PC-3 (cell line): ENCODE measurements around the gene GNB1. TPM values are rescaled to one million over a fixed set of nuclear protein-coding genes. Genes with fewer than 3 reads are reported as not detected.

Experiments used
- ATAC-seq: fragments of 200-7000 bp; cut with Tn5 transposase; 2 replicates; pipeline ENCODE4 v1.9.1; 2020; ENCODE audit warnings: mild to moderate bottlenecking, moderate library complexity
- BruUV-seq: library from RNA; stranded (reverse); fragments of 400-500 nt; replicated peaks from 2 replicates; lab custom pipeline; 2021; lab: Mats Ljungman, UMichigan
- CTCF ChIA-PET: fragments of 300-600 bp; sonication (Branson Sonifier 250); formaldehyde crosslinking; loops from one replicate; lab custom pipeline; 2022; ENCODE audit warnings: antibody characterized with exemption; lab: Charles Lee
- POLR2A ChIA-PET: fragments of 300-600 bp; sonication (Branson Sonifier 250); formaldehyde crosslinking; loops from one replicate; lab custom pipeline; 2022; ENCODE audit warnings: antibody characterized with exemption; ENCODE audit not compliant: unreplicated experiment; lab: Charles Lee
- DNase-seq: peaks from one replicate; pipeline ENCODE4 v3.0.0-alpha.2; 2015
- H2AFZ ChIP-seq: fragments of 300-600 bp; sonication (generic); 2 replicates; pipeline ENCODE4 v1.6.0; 2016; ENCODE audit warnings: antibody characterized with exemption, low read length
- H3F3A ChIP-seq: fragments of 300-600 bp; sonication (generic); one replicate; pipeline ENCODE4 v1.6.0; 2017; ENCODE audit warnings: antibody characterized with exemption, low read length, control low read depth, mild to moderate bottlenecking; ENCODE audit not compliant: unreplicated experiment
- H3K27ac ChIP-seq: fragments of 300-600 bp; sonication (generic); 2 replicates; pipeline ENCODE4 v1.5.1; 2016; ENCODE audit warnings: mild to moderate bottlenecking, low read length
- H3K27me3 ChIP-seq: fragments of 300-600 bp; sonication (generic); 2 replicates; pipeline ENCODE4 v1.6.1; 2016; ENCODE audit warnings: low read length, mixed read lengths
- H3K36me3 ChIP-seq: fragments of 300-600 bp; sonication (generic); 2 replicates; pipeline ENCODE4 v1.6.1; 2016; ENCODE audit warnings: low read depth, mixed run types, low read length, mixed read lengths
- H3K4me1 ChIP-seq: fragments of 300-600 bp; sonication (generic); 2 replicates; pipeline ENCODE4 v1.5.1; 2016; ENCODE audit warnings: low read length; ENCODE audit not compliant: insufficient read depth
- H3K4me2 ChIP-seq: fragments of 300-600 bp; sonication (generic); 2 replicates; pipeline ENCODE4 v1.6.0; 2016; ENCODE audit warnings: low read length
- H3K4me3 ChIP-seq: fragments of 300-600 bp; sonication (generic); 2 replicates; pipeline ENCODE4 v1.5.1; 2016; ENCODE audit warnings: mild to moderate bottlenecking, low read length, mixed read lengths
- H3K79me2 ChIP-seq: fragments of 300-600 bp; sonication (generic); 2 replicates; pipeline ENCODE4 v1.6.1; 2017; ENCODE audit warnings: low read length, mixed read lengths
- H3K9ac ChIP-seq: fragments of 300-600 bp; sonication (generic); 2 replicates; pipeline ENCODE4 v1.6.0; 2016; ENCODE audit warnings: mild to moderate bottlenecking, low read length
- H3K9me2 ChIP-seq: fragments of 300-600 bp; sonication (generic); replicated peaks from 2 replicates; pipeline ENCODE4 v1.6.1; 2016; ENCODE audit warnings: mixed run types, low read length, mixed read lengths
- H3K9me3 ChIP-seq: fragments of 300-600 bp; sonication (generic); 2 replicates; pipeline ENCODE4 v1.6.1; 2016; ENCODE audit warnings: low read length, mixed read lengths
- H4K20me1 ChIP-seq: fragments of 300-600 bp; sonication (generic); 2 replicates; pipeline ENCODE4 v1.6.1; 2016; ENCODE audit warnings: low read length, mixed read lengths
- EZH2 ChIP-seq: fragments of 300-600 bp; sonication (generic); IDR thresholded peaks from one replicate; pipeline ENCODE4 v1.6.1; 2017; ENCODE audit warnings: antibody characterized with exemption, mild to moderate bottlenecking, low read length; ENCODE audit not compliant: unreplicated experiment
- EZH2phosphoT487 ChIP-seq: fragments of 300-600 bp; sonication (generic); IDR thresholded peaks from 2 replicates; pipeline ENCODE4 v1.6.1; 2018; ENCODE audit warnings: mild to moderate bottlenecking, antibody characterized with exemption, low read length, borderline replicate concordance
- intact Hi-C: fragments of 100-400 bp; cut with micrococcal nuclease; formaldehyde crosslinking; loops from 2 replicates; pipeline ENCODE4 v1.9.0; 2023
- total RNA-seq: library from RNA; depleted of rRNA; stranded (reverse); fragments of >200 nt; gene quantifications from 2 replicates; pipeline ENCODE4 v1.2.3, GENCODE V29; 2014
- TF ChIP-seq, protein P1 (sequence below): fragments of 300-600 bp; sonication (generic); conservative IDR thresholded peaks from 2 replicates; pipeline ENCODE4 v1.5.1; 2017; ENCODE audit warnings: antibody characterized with exemption, low read depth, mild to moderate bottlenecking, low read length

Gene GNB1
- total RNA-seq, 1 experiment from 2014 or later: 125 TPM

DNA sequence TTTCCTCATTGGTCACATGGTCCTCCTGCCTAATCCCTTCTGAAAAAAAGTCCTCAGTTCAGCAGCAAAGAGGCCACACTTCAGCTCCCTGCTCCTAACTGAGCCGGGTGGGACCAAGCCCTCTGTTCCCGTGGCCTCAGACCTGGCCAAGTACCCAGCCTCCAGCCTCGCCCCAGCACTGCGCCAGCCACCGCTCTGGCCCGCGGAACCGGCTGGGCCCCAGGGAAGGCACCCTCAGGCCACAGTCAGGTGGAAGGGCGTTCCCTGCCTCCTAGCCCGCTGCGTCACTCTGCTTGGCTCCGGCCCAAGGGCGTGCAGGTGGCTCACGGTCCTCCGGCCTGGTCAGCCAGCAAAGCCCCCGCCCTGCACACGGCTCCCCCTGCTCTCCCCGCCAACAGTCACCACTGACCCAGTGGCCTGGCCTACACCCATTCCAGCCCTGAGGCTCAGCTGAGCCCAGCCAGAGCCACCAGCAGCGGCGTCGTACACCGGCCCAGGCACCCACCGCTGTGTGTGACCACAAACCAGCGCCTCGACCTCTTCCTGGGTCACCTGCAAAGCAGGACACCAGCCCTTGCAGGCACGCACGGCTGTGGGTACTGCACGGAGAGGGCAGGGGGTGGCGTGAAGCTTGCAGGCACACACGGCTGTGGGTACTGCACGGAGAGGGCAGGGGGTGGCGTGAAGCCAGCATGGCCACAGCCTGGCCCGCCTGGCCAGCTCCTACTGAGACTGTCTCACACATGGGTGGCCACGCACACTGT, 132.0 kb downstream of the GNB1 start:
- H3K9ac ChIP-seq: peak overlapping the region; percentile 55
- peaks cover 16% of the 10 kb centered on the region for H4K20me1 ChIP-seq
- peaks cover 55% of the 10 kb centered on the region for H3K79me2 ChIP-seq
- no peaks in the 10 kb centered on the region for H3F3A ChIP-seq
- ATAC-seq: peak; percentile 80
- no TSS peak for BruUV-seq
- H3K9me3 ChIP-seq: no peaks in the 10 kb centered on the region
- peaks cover 40% of the 10 kb centered on the region for H3K4me1 ChIP-seq
- H3K4me3 ChIP-seq: peak overlapping the region; percentile 17; the same call in 1 of the 2 replicates
- TF ChIP-seq EZH2 (no peak), EZH2phosphoT487 (peak; percentile 76; the same call in 1 of the 2 replicates)
- TF ChIP-seq, protein P1, sequence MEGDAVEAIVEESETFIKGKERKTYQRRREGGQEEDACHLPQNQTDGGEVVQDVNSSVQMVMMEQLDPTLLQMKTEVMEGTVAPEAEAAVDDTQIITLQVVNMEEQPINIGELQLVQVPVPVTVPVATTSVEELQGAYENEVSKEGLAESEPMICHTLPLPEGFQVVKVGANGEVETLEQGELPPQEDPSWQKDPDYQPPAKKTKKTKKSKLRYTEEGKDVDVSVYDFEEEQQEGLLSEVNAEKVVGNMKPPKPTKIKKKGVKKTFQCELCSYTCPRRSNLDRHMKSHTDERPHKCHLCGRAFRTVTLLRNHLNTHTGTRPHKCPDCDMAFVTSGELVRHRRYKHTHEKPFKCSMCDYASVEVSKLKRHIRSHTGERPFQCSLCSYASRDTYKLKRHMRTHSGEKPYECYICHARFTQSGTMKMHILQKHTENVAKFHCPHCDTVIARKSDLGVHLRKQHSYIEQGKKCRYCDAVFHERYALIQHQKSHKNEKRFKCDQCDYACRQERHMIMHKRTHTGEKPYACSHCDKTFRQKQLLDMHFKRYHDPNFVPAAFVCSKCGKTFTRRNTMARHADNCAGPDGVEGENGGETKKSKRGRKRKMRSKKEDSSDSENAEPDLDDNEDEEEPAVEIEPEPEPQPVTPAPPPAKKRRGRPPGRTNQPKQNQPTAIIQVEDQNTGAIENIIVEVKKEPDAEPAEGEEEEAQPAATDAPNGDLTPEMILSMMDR: no peak
- no peak overlapping the region for H2AFZ ChIP-seq
- ChIA-PET POLR2A (interaction anchor here (0.6 kb wide), 1 partner anchor 150 kb away, joined by 8 read pairs; no protein-coding TSS in a partner anchor), CTCF (interaction anchor here (0.6 to 0.7 kb wide), 2 partner anchors 147 to 280 kb away, joined by 3 read pairs; no protein-coding TSS in a partner anchor)
- H3K27ac ChIP-seq: peak overlapping the region; percentile 78
- H3K4me2 ChIP-seq: peak overlapping the region; percentile 56
- peak; percentile 99 for DNase-seq
- peaks cover 66% of the 10 kb centered on the region for H3K36me3 ChIP-seq
- H3K9me2 ChIP-seq: no peaks in the 10 kb centered on the region
- intact Hi-C loops: loop anchor here (5.0 kb wide), 1 partner anchor 148 kb away; no protein-coding TSS in a partner anchor
- H3K27me3 ChIP-seq: no peaks in the 10 kb centered on the region

DNA sequence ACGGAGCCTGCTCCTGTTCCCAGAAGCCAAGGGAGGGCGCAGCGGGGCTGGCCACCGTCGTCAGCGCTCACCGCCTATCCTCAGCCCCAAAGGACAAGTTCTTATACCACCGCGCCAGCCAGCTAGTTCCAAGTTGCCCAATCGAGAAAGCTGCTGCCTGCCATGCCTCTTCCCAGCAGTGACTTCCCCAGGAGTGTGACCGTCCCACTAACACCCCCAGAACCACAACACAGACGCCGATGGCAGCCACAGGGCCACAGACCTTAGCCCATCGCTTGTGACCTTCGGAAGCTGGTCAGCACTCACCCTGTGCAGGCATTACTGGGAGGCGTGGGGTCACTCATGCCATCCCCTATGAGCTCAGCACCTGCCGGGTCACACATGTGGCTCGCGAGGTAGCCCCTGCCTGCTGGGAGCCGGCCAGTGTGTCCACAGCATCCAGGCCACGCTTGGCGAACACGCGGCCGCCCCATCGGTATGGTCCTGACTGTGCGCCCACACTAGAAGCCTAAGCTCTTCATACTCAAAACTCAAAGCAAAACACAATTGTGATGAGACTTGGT, 132.7 kb downstream of the GNB1 start:
- H3K27ac ChIP-seq: peak overlapping the region; percentile 78
- POLR2A ChIA-PET: interaction anchor here (0.5 kb wide), 1 partner anchor 131 kb away, joined by 4 read pairs; no protein-coding TSS in a partner anchor

More for the DNA sequence above, 132.7 kb downstream of the GNB1 start:
- Histone ChIP-seq H2AFZ (no peak overlapping the region), H3K4me3 (peak overlapping the region; percentile 6; the same call in 1 of the 2 replicates), H3K36me3 (peaks cover 70% of the 10 kb centered on the region), H3K4me2 (peak overlapping the region; percentile 56), H3K9ac (peak overlapping the region; percentile 55), H3K9me3 (no peaks in the 10 kb centered on the region), H3K4me1 (peaks cover 32% of the 10 kb centered on the region), H4K20me1 (peaks cover 16% of the 10 kb centered on the region), H3F3A (no peaks in the 10 kb centered on the region), H3K9me2 (no peaks in the 10 kb centered on the region), H3K79me2 (peaks cover 52% of the 10 kb centered on the region), H3K27me3 (no peaks in the 10 kb centered on the region)
- DNase-seq (peak; percentile 1), ATAC-seq (no peak)
- CTCF ChIA-PET: interaction anchor here (0.6 to 0.7 kb wide), 2 partner anchors 148 to 281 kb away, joined by 3 read pairs; no protein-coding TSS in a partner anchor
- intact Hi-C loops: loop anchor here (5.0 kb wide), 1 partner anchor 149 kb away; no protein-coding TSS in a partner anchor
- TF ChIP-seq EZH2 (no peak), EZH2phosphoT487 (no peak)
- TF ChIP-seq, protein P1: no peak
- TSS peak; percentile 67 for BruUV-seq
